Liver (tissue), 9 donors: ENCODE data around the gene GRK1. TPM values are rescaled to one million over a fixed set of nuclear protein-coding genes. Genes with fewer than 3 reads are reported as not detected.

ENCODE experiments used
- DNase-seq: peaks from one replicate; pipeline ENCODE4 v3.0.0-alpha.2; 2017; ENCODE audit warnings: low spot score
- H3K27ac ChIP-seq, 2 donors: one replicate each; pipeline ENCODE4 v1.7.0; 2013; ENCODE audit warnings: inconsistent platforms in 2 of 2, low read length in 2 of 2, control low read depth in 1 of 2, low read depth in 1 of 2, mild to moderate bottlenecking in 1 of 2
- H3K27me3 ChIP-seq, 4 donors: one replicate each; pipeline versions ENCODE4 v1.6.1 to v1.7.0; 2013; ENCODE audit warnings: low read length in 3 of 4, inconsistent platforms in 1 of 4, mild to moderate bottlenecking in 1 of 4, moderate library complexity in 1 of 4; ENCODE audit not compliant: control insufficient read depth in 4 of 4, insufficient read depth in 4 of 4
- H3K36me3 ChIP-seq, 4 donors: one replicate each; pipeline versions ENCODE4 v1.6.1 to v1.7.0; 2013; ENCODE audit warnings: low read length in 3 of 4, mild to moderate bottlenecking in 3 of 4, low read depth in 1 of 4, moderate library complexity in 1 of 4; ENCODE audit not compliant: control insufficient read depth in 4 of 4, insufficient read depth in 3 of 4
- H3K4me1 ChIP-seq, 4 donors: one replicate each; pipeline versions ENCODE4 v1.6.1 to v1.7.0; 2013; ENCODE audit warnings: low read length in 3 of 4, mild to moderate bottlenecking in 3 of 4, moderate library complexity in 1 of 4; ENCODE audit not compliant: control insufficient read depth in 4 of 4, insufficient read depth in 4 of 4
- H3K4me3 ChIP-seq, 3 donors: one replicate each; pipeline versions ENCODE4 v1.6.1 to v1.7.0; 2013; ENCODE audit warnings: low read length in 3 of 3, control low read depth in 1 of 3, low read depth in 1 of 3, mild to moderate bottlenecking in 1 of 3
- H3K9ac ChIP-seq, 2 donors: one replicate each; pipeline ENCODE4 v1.7.0; 2013; ENCODE audit warnings: low read length in 2 of 2, mild to moderate bottlenecking in 2 of 2, moderate library complexity in 2 of 2, control low read depth in 1 of 2, low read depth in 1 of 2
- H3K9me3 ChIP-seq, 4 donors: one replicate each; pipeline versions ENCODE4 v1.6.1 to v1.7.0; 2013; ENCODE audit warnings: low read length in 3 of 4; ENCODE audit not compliant: control insufficient read depth in 4 of 4
- ATF3 ChIP-seq: IDR thresholded peaks from 2 replicates; pipeline ENCODE4 v1.6.1; 2016; ENCODE audit warnings: antibody characterized with exemption
- CTCF ChIP-seq: fragments of 150-350 bp; IDR thresholded peaks from 2 replicates; pipeline ENCODE4 v1.5.1; 2017; ENCODE audit warnings: improper control_type of control experiment, low read depth, low read length; ENCODE audit not compliant: missing input control
- EGR1 ChIP-seq, 2 donors: IDR thresholded peaks; 2 replicates each; pipeline ENCODE4 v1.6.1; 2016 to 2018; ENCODE audit warnings: antibody characterized with exemption in 2 of 2, low read depth in 2 of 2
- FOXA1 ChIP-seq: IDR thresholded peaks from 2 replicates; pipeline ENCODE4 v1.6.1; 2016; ENCODE audit warnings: antibody characterized with exemption
- FOXA2 ChIP-seq: IDR thresholded peaks from 2 replicates; pipeline ENCODE4 v1.6.1; 2016; ENCODE audit warnings: antibody characterized with exemption
- GABPA ChIP-seq, 2 donors: IDR thresholded peaks in 1 of 2; conservative IDR thresholded peaks in 1 of 2; 2 replicates each; pipeline ENCODE4 v1.6.1; 2016; ENCODE audit warnings: antibody characterized with exemption in 2 of 2, mild to moderate bottlenecking in 1 of 2, moderate library complexity in 1 of 2
- HNF4G ChIP-seq: IDR thresholded peaks from 2 replicates; pipeline ENCODE4 v1.6.1; 2016; ENCODE audit warnings: antibody characterized with exemption
- MAX ChIP-seq: IDR thresholded peaks from 2 replicates; pipeline ENCODE4 v1.6.1; 2016; ENCODE audit warnings: antibody characterized with exemption
- NR2F2 ChIP-seq: IDR thresholded peaks from 2 replicates; pipeline ENCODE4 v1.6.1; 2016; ENCODE audit warnings: antibody characterized with exemption
- REST ChIP-seq: IDR thresholded peaks from 2 replicates; pipeline ENCODE4 v1.6.1; 2016; ENCODE audit warnings: antibody characterized with exemption, mild to moderate bottlenecking
- RXRA ChIP-seq, 2 donors: IDR thresholded peaks; 2 replicates each; pipeline ENCODE4 v1.6.1; 2017 to 2018; ENCODE audit warnings: antibody characterized with exemption in 2 of 2, mild to moderate bottlenecking in 1 of 2
- TAF1 ChIP-seq: conservative IDR thresholded peaks from 2 replicates; pipeline ENCODE4 v1.6.1; 2016; ENCODE audit warnings: antibody characterized with exemption, mild to moderate bottlenecking
- YY1 ChIP-seq: IDR thresholded peaks from 2 replicates; pipeline ENCODE4 v1.6.1; 2016; ENCODE audit warnings: antibody characterized with exemption, mild to moderate bottlenecking
- ZBTB33 ChIP-seq: IDR thresholded peaks from 2 replicates; pipeline ENCODE4 v1.6.1; 2016; ENCODE audit warnings: antibody characterized with exemption
- WGBS: extraction: QIAGEN DNeasy Blood & Tissue Kit; methylation state at CpG from one replicate; pipeline ENCODE4 v1.1.7; 2013; 5-methylcytosine and 5-hydroxymethylcytosine counted together
- polyA plus RNA-seq, 2 donors: library from polyadenylated mRNA; stranded (reverse) in 1 of 2; unstranded in 1 of 2; fragments of 200-250 nt in 1 of 2; fragments of >200 nt in 1 of 2; fragmentation: Nextera tagmentation in 1 of 2; extraction: Ambion mirVana in 1 of 2; gene quantifications; one replicate each; pipeline versions ENCODE4 v1.2.1 to v1.2.3, GENCODE V29; 2013 to 2015
- total RNA-seq, 2 donors: library from RNA; depleted of rRNA; stranded (reverse); fragments of >200 nt; gene quantifications; one replicate each; pipeline ENCODE4 v1.2.3, GENCODE V29; 2014
- donor health status: healthy.
- donor health status: healthy.
- donor health status: healthy.
- donor health status: healthy.
- donor health status: healthy.

Gene GRK1
- total and polyA plus RNA-seq, 4 donors = 0.05 TPM; not detected in 3

DNA sequence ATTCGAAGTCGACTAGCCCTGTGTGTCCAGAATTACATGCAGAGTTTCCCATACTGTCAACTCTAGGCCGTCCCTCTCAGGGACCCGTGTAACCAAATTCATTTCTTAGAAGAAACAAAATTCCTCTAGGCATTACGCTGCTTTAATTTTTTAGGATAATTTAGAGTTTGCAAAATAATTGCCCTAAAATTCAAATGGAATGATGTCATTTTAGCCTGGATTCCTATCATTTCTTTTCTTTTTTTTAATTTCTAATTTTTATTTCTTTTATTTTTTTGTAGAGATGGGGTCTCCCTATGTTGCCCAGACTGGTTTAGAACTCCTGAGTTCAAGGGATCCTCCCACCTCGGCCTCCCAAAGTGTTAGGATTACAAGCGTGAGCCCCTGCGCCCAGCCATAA is 7.7 kb upstream of the GRK1 start:
- 92% methylated on average over 8 of the region's 8 CpGs for WGBS
- no peak overlapping the region for H3K9ac ChIP-seq

More for the DNA sequence above, 7.7 kb upstream of the GRK1 start:
- TF ChIP-seq NR2F2 = no peak
- no peak for TF ChIP-seq GABPA (IDR thresholded peaks at IDR 0.05 in 1 of 2, conservative IDR thresholded peaks at IDR 0.05 in 1 of 2)
- TF ChIP-seq MAX = no peak
- TF ChIP-seq RXRA (IDR thresholded peaks at IDR 0.05) = no peak
- no peak for TF ChIP-seq EGR1 (IDR thresholded peaks at IDR 0.05; ENCODE audit: low read depth in 2 of 2)
- no peak for TF ChIP-seq TAF1
- no peak for TF ChIP-seq CTCF
- TF ChIP-seq ZBTB33 = no peak
- TF ChIP-seq YY1 = no peak
- no peak for TF ChIP-seq HNF4G
- no peak for TF ChIP-seq FOXA1
- no peak for TF ChIP-seq REST
- no peak for TF ChIP-seq ATF3
- TF ChIP-seq FOXA2 = no peak
- Histone ChIP-seq H3K4me1 (no peaks in the 10 kb centered on the region), H3K9me3 (no peaks in the 10 kb centered on the region), H3K36me3 (no peaks in the 10 kb centered on the region), H3K27ac (no peak overlapping the region), H3K27me3 (no peaks in the 10 kb centered on the region), H3K4me3 (no peak overlapping the region)
- no peak for DNase-seq
